ENCODE measurements around the gene PISD.

PISD gene

GRCh38 chr22:31652911-31653684, 8.9 kb downstream of the PISD start:
- no peak overlapping the region for H3K4me3 ChIP-seq (ENCODE audit: low read depth, low read length)
- DNase-seq (ENCODE audit: low read depth), result no peak

GRCh38 chr22:31652088-31652487, 9.9 kb downstream of the PISD start:
- TF ChIP-seq MAX (IDR thresholded peaks at IDR 0.05; ENCODE audit: low read depth, low read length) (no peak), POLR2A (IDR thresholded peaks at IDR 0.05; ENCODE audit: extremely low read depth, insufficient read length) (no peak), MYC (IDR thresholded peaks at IDR 0.05; ENCODE audit: low read depth, low read length) (no peak)
- H3K4me3 ChIP-seq (ENCODE audit: low read depth, low read length), result no peak overlapping the region
- DNase-seq (ENCODE audit: low read depth), result no peak

More at GRCh38 chr22:31652911-31653684, 8.9 kb downstream of the PISD start:
- TF ChIP-seq MAX (IDR thresholded peaks at IDR 0.05; ENCODE audit: low read depth, low read length) (no peak), CTCF (IDR thresholded peaks at IDR 0.05; ENCODE audit: low read depth, low read length) (no peak), MYC (IDR thresholded peaks at IDR 0.05; ENCODE audit: low read depth, low read length) (no peak), POLR2A (IDR thresholded peaks at IDR 0.05; ENCODE audit: extremely low read depth, insufficient read length) (no peak)

- no peak for TF ChIP-seq CTCF (IDR thresholded peaks at IDR 0.05; ENCODE audit: low read depth, low read length)
- TF ChIP-seq POLR2A (IDR thresholded peaks at IDR 0.05; ENCODE audit: extremely low read depth, insufficient read length), result no peak
- TF ChIP-seq MYC (IDR thresholded peaks at IDR 0.05; ENCODE audit: low read depth, low read length), result no peak
- TF ChIP-seq MAX (IDR thresholded peaks at IDR 0.05; ENCODE audit: low read depth, low read length), result no peak
Measured at GRCh38 chr22:31651664-31652063, 10.4 kb downstream of the PISD start.

GRCh38 chr22:31650391-31650790, 11.6 kb downstream of the PISD start:
- TF ChIP-seq MAX (IDR thresholded peaks at IDR 0.05; ENCODE audit: low read depth, low read length), result no peak
- TF ChIP-seq CTCF (IDR thresholded peaks at IDR 0.05; ENCODE audit: low read depth, low read length), result no peak
- TF ChIP-seq MYC (IDR thresholded peaks at IDR 0.05; ENCODE audit: low read depth, low read length), result no peak
- H3K4me3 ChIP-seq (ENCODE audit: low read depth, low read length), result no peak overlapping the region
- DNase-seq (ENCODE audit: low read depth), result no peak

More at GRCh38 chr22:31651664-31652063, 10.4 kb downstream of the PISD start:
- no peak overlapping the region for H3K4me3 ChIP-seq (ENCODE audit: low read depth, low read length)
- no peak for DNase-seq (ENCODE audit: low read depth)

GRCh38 chr22:31647523-31648320, 14.3 kb downstream of the PISD start:
- no peak overlapping the region for H3K4me3 ChIP-seq (ENCODE audit: low read depth, low read length)
- TF ChIP-seq MAX (IDR thresholded peaks at IDR 0.05; ENCODE audit: low read depth, low read length), result no peak
- no peak for TF ChIP-seq POLR2A (IDR thresholded peaks at IDR 0.05; ENCODE audit: extremely low read depth, insufficient read length)
- TF ChIP-seq CTCF (IDR thresholded peaks at IDR 0.05; ENCODE audit: low read depth, low read length), result no peak
- no peak for DNase-seq (ENCODE audit: low read depth)

GRCh38 chr22:31647066-31647465, 14.9 kb downstream of the PISD start:
- TF ChIP-seq MAX (IDR thresholded peaks at IDR 0.05; ENCODE audit: low read depth, low read length), result no peak
- TF ChIP-seq MYC (IDR thresholded peaks at IDR 0.05; ENCODE audit: low read depth, low read length), result no peak
- TF ChIP-seq CTCF (IDR thresholded peaks at IDR 0.05; ENCODE audit: low read depth, low read length), result no peak
- no peak for TF ChIP-seq POLR2A (IDR thresholded peaks at IDR 0.05; ENCODE audit: extremely low read depth, insufficient read length)
- H3K4me3 ChIP-seq (ENCODE audit: low read depth, low read length), result no peak overlapping the region
- DNase-seq (ENCODE audit: low read depth), result no peak

All from NB4 (cell line).